Measurements from ENCODE around the gene FNDC10. TPM values are rescaled to one million over a fixed set of nuclear protein-coding genes. Genes with fewer than 3 reads are reported as not detected.

The FNDC10 gene
- total and polyA plus RNA-seq, 9 of the 15 experiments (the other 6 are each of a cell fraction or from before 2014, with no cell fraction given), result 0.08 to 6.3 (median 1.6) TPM

- no peak for TF ChIP-seq ATF4 (CRISPR knock-in tag; IDR thresholded peaks at IDR 0.05)
- TF ChIP-seq MXD1 (CRISPR knock-in tag; IDR thresholded peaks at IDR 0.05; ENCODE audit: borderline replicate concordance, poor library complexity, severe bottlenecking), result no peak
- TF ChIP-seq NELFE (IDR thresholded peaks at IDR 0.05; ENCODE audit: insufficient read depth, insufficient read length), result no peak
- TF ChIP-seq KLF6 (CRISPR knock-in tag; IDR thresholded peaks at IDR 0.05; ENCODE audit: borderline replicate concordance), result no peak
- TF ChIP-seq ZBTB49 (CRISPR knock-in tag; IDR thresholded peaks at IDR 0.05; ENCODE audit: borderline replicate concordance), result no peak
- TF ChIP-seq GTF2F1 (IDR thresholded peaks at IDR 0.05; ENCODE audit: low read depth, low read length), result no peak
- no peak for TF ChIP-seq EGR1 (conservative IDR thresholded peaks at IDR 0.05)
- TF ChIP-seq POLR2AphosphoS2 (IDR thresholded peaks at IDR 0.05; ENCODE audit: low read length), result no peak
- TF ChIP-seq ZBED1 (IDR thresholded peaks at IDR 0.05), result no peak
- no peak for TF ChIP-seq ZNF512 (tag; IDR thresholded peaks at IDR 0.05)
- no peak for TF ChIP-seq ZNF398 (CRISPR knock-in tag; IDR thresholded peaks at IDR 0.05)
- TF ChIP-seq BRD9 (IDR thresholded peaks at IDR 0.05; ENCODE audit: low read depth, partially characterized antibody), result no peak
- no peak for TF ChIP-seq ZNF395 (CRISPR knock-in tag; IDR thresholded peaks at IDR 0.05)
- no peak for TF ChIP-seq ZNF143 (CRISPR knock-in tag; IDR thresholded peaks at IDR 0.05)
- no peak for TF ChIP-seq PHF8 (IDR thresholded peaks at IDR 0.05; ENCODE audit: borderline replicate concordance, low read length)
- TF ChIP-seq SMARCA4 (IDR thresholded peaks at IDR 0.05), result no peak
Measured at GRCh38 chr1:1554926-1555915, 44.7 kb downstream of the FNDC10 start (continued).

Data from K562 (cell line).